Spleen (tissue), 11 donors: ENCODE measurements around the gene MMP23B. TPM values are rescaled to one million over a fixed set of nuclear protein-coding genes. Genes with fewer than 3 reads are reported as not detected.

Source experiments
- DNase-seq: peaks from one replicate; pipeline ENCODE4 v3.0.0-alpha.2; 2020
- H3K27ac ChIP-seq, 8 donors: fragments of 200-600 bp; sonication (generic) in 7 of 8; 1 replicate in 4 of 8; 2 replicates in 4 of 8; pipeline versions ENCODE4 v1.5.0 to v1.8.0; 2016 to 2021; ENCODE audit warnings: inconsistent platforms in 4 of 8, mild to moderate bottlenecking in 4 of 8, moderate library complexity in 1 of 8
- H3K27me3 ChIP-seq, 7 donors: fragments of 200-600 bp; sonication (generic) in 6 of 7; replicated peaks in 1 of 7; 1 replicate in 4 of 7; 2 replicates in 3 of 7; pipeline versions ENCODE4 v1.5.0 to v1.8.0; 2016 to 2021; ENCODE audit warnings: inconsistent platforms in 3 of 7, mild to moderate bottlenecking in 1 of 7
- H3K36me3 ChIP-seq, 6 donors: fragments of 200-600 bp; sonication (generic) in 5 of 6; 1 replicate in 4 of 6; 2 replicates in 2 of 6; pipeline versions ENCODE4 v1.5.0 to v1.8.0; 2016 to 2021; ENCODE audit warnings: inconsistent platforms in 2 of 6
- H3K4me1 ChIP-seq, 6 donors: fragments of 200-600 bp; sonication (generic) in 5 of 6; 1 replicate in 3 of 6; 2 replicates in 3 of 6; pipeline versions ENCODE4 v1.5.0 to v1.8.0; 2016 to 2021; ENCODE audit warnings: inconsistent platforms in 3 of 6
- H3K4me3 ChIP-seq, 8 donors: fragments of 200-600 bp; sonication (generic) in 7 of 8; 1 replicate in 4 of 8; 2 replicates in 4 of 8; pipeline versions ENCODE4 v1.5.0 to v1.8.0; 2016 to 2021; ENCODE audit warnings: inconsistent platforms in 4 of 8, mild to moderate bottlenecking in 4 of 8, moderate library complexity in 2 of 8
- H3K9me3 ChIP-seq, 8 donors: fragments of 200-600 bp; sonication (generic) in 7 of 8; 1 replicate in 4 of 8; 2 replicates in 4 of 8; pipeline versions ENCODE4 v1.5.0 to v1.8.0; 2016 to 2021; ENCODE audit warnings: inconsistent platforms in 4 of 8
- POLR2A ChIP-seq, 3 donors: fragments of 450-650 bp; IDR thresholded peaks; one replicate each; pipeline ENCODE4 v1.5.1; 2017; ENCODE audit warnings: antibody characterized with exemption in 3 of 3, mild to moderate bottlenecking in 1 of 3
- POLR2AphosphoS5 ChIP-seq, 3 donors: sonication (generic); formaldehyde crosslinking; IDR thresholded peaks; one replicate each; pipeline ENCODE4 v1.5.1; 2017; ENCODE audit warnings: antibody characterized with exemption in 3 of 3
- whole genome bisulfite sequencing, 5 donors: extraction: QIAGEN DNeasy Blood & Tissue Kit in 3 of 5; methylation state at CpG; one replicate each; pipeline versions ENCODE4 v1.1.5 to v1.1.7; 2013 to 2018; 5-methylcytosine and 5-hydroxymethylcytosine counted together
- intact Hi-C: fragments of 100-400 bp; cut with DNase I; formaldehyde crosslinking; loops from one replicate; pipeline ENCODE4 v1.15.0; 2023; ENCODE audit warnings: low total_unique reads
- polyA plus RNA-seq, 3 donors: library from polyadenylated mRNA; stranded (reverse); fragments of 200-250 nt; gene quantifications; one replicate each; pipeline ENCODE4 v1.2.1, GENCODE V29; 2013
- total RNA-seq, 7 donors: library from RNA; depleted of rRNA in 3 of 7; stranded (reverse); fragments of >200 nt in 3 of 7; fragmentation: NEBNext Ultra II Directional in 4 of 7; extraction: Animal tissue kit (Norgen Biotek cat#: 25700) in 4 of 7; gene quantifications; one replicate each; pipeline versions ENCODE4 v1.1.0 to v1.2.1, GENCODE V29; 2016 to 2021
- donor health status: healthy with polysubstance abuse.
- donor health status: DM: no; HTN: no; CAD: no; lungs with moderate emphysema.
- donor health status: DM: no; HTN: no; CAD: no.
- donor health status: Bipolar disorder and iron deficiency.
- donor health status: healthy.
- donor health status: DM: no; HTN: no; CAD: no.
- donor health status: DM: yes; HTN: yes; CAD: no.

Gene MMP23B
- total and polyA plus RNA-seq, 10 donors: 1.4 to 9.3 (median 5.9) TPM

DNA sequence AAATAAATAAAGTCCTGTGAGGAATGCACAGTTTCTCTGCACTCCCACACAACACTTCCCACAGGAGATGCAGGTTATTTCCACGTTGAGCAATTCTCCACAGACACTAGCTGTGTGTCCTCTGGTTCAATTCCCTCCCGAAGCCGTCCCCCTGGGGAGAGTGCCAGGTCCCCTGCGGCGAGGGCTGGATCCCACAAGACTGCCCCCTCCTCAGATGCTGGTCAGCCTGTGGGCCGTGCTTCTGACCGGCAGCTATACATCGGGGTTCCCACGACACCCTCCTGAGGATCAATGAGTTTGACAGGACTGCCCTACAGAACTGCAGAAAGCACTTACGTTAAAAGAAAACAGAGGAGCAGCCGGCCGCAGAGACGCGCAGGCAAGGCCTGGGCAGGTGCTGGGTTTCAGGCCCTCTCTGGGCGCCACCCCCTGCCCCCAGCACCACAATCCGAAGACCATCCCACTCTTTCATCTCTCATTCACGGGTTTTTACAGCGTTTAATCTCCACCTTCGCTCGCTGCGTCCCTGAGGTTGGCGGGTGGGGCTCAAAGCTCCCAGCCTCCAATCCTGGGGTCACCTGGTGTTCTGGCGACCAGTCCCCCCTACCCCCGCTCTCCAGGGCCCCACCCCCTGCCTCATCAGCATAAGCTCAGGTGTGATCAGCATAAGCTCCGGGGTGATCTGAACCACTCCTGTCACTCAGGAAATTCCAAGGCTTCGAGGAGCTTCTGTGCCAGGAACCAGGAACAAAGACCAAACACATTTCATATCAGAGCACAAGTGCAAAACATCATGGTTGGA is 51.3 kb downstream of the MMP23B start:
- H3K4me1 ChIP-seq: peaks cover 5 to 83% (median 44%) of the 10 kb centered on the region in 6 donors
- peaks cover 0 to 48% (median 2%) of the 10 kb centered on the region in 6 donors for H3K36me3 ChIP-seq
- intact Hi-C loops: no loop called here
- no peaks in the 10 kb centered on the region for H3K27me3 ChIP-seq
- DNase-seq: peak; percentile 53
- WGBS, 5 donors: 82 to 92% (median 89%) methylated on average over 26 of the region's 26 CpGs
- no peak overlapping the region for H3K4me3 ChIP-seq
- H3K9me3 ChIP-seq: no peaks in the 10 kb centered on the region
- TF ChIP-seq POLR2A (IDR thresholded peaks at IDR 0.05) (no peak), POLR2AphosphoS5 (IDR thresholded peaks at IDR 0.05) (peak in 1 of 3 donors; percentile 34)
- H3K27ac ChIP-seq: peak overlapping the region in 1 of 8 donors; percentile 36

Other genes with a start within 250 kb of the MMP23B start
- 100 to 1,000 TPM; 167 to 299 (median 208) TPM for gene CCNL2, start 232.8 kb upstream of the MMP23B start, total RNA-seq
- gene CCNL2, start 232.8 kb upstream of the MMP23B start, polyA plus RNA-seq: 100 to 1,000 TPM; 111 to 230 (median 199) TPM
- 100 to 1,000 TPM in 3 of 7 donors, 10 to 100 TPM in 4; 67.4 to 144 (median 91.3) TPM for gene MRPL20, start 224.9 kb upstream of the MMP23B start, total RNA-seq
- gene MRPL20, start 224.9 kb upstream of the MMP23B start, polyA plus RNA-seq: 100 to 1,000 TPM; 101 to 168 (median 122) TPM
- gene ANKRD65, start 210.9 kb upstream of the MMP23B start, total RNA-seq: 1 to 10 TPM in 5 of 7 donors, under 1 TPM in 2; 0.43 to 2.7 (median 1.2) TPM
- 1 to 10 TPM; 2.3 to 4.3 (median 3.0) TPM for gene ANKRD65, start 210.9 kb upstream of the MMP23B start, polyA plus RNA-seq
- 10 to 100 TPM in 6 of 7 donors, 1 to 10 TPM in 1; 3.9 to 18.0 (median 13.1) TPM for gene VWA1, start 196.5 kb upstream of the MMP23B start, total RNA-seq
- 10 to 100 TPM in 2 of 3 donors, 1 to 10 TPM in 1; 4.1 to 12.7 (median 11.0) TPM for gene VWA1, start 196.5 kb upstream of the MMP23B start, polyA plus RNA-seq
- gene ATAD3C, start 182.5 kb upstream of the MMP23B start, total RNA-seq: 1 to 10 TPM in 2 of 7 donors, under 1 TPM in 3, not detected in 2; 0.25 to 3.9 (median 0.57) TPM
- gene ATAD3C, start 182.5 kb upstream of the MMP23B start, polyA plus RNA-seq: under 1 TPM; 0.55 to 0.85 (median 0.83) TPM
- gene ATAD3B, start 160.4 kb upstream of the MMP23B start, total RNA-seq: 10 to 100 TPM; 11.5 to 39.8 (median 23.7) TPM
- gene ATAD3B, start 160.4 kb upstream of the MMP23B start, polyA plus RNA-seq: 10 to 100 TPM; 21.7 to 62.3 (median 45.8) TPM
- 10 to 100 TPM; 11.3 to 25.7 (median 17.8) TPM for gene ATAD3A, start 120.0 kb upstream of the MMP23B start, total RNA-seq
- gene ATAD3A, start 120.0 kb upstream of the MMP23B start, polyA plus RNA-seq: 10 to 100 TPM; 13.4 to 29.0 (median 14.3) TPM
- 1 to 10 TPM in 6 of 7 donors, not detected in 1; 2.3 to 5.3 (median 2.7) TPM for gene TMEM240, start 91.5 kb upstream of the MMP23B start, total RNA-seq
- 1 to 10 TPM in 2 of 3 donors, under 1 TPM in 1; 0.39 to 2.2 (median 1.5) TPM for gene TMEM240, start 91.5 kb upstream of the MMP23B start, polyA plus RNA-seq
- gene SSU72, start 57.3 kb upstream of the MMP23B start, total RNA-seq: 100 to 1,000 TPM in 5 of 7 donors, 10 to 100 TPM in 2; 86.7 to 168 (median 111) TPM
- gene SSU72, start 57.3 kb upstream of the MMP23B start, polyA plus RNA-seq: 100 to 1,000 TPM in 1 of 3 donors, 10 to 100 TPM in 2; 89.2 to 121 (median 90.4) TPM
- gene FNDC10, start 32.0 kb upstream of the MMP23B start, total RNA-seq: 1 to 10 TPM; 2.2 to 8.8 (median 5.6) TPM
- 1 to 10 TPM; 2.2 to 4.4 (median 3.4) TPM for gene FNDC10, start 32.0 kb upstream of the MMP23B start, polyA plus RNA-seq
- 10 to 100 TPM; 46.2 to 76.5 (median 72.0) TPM for gene MIB2, start 16.7 kb upstream of the MMP23B start, total RNA-seq
- gene MIB2, start 16.7 kb upstream of the MMP23B start, polyA plus RNA-seq: 100 to 1,000 TPM in 1 of 3 donors, 10 to 100 TPM in 2; 49.6 to 165 (median 74.1) TPM
- 10 to 100 TPM; 19.4 to 34.1 (median 27.9) TPM for gene CDK11B, start 26.8 kb downstream of the MMP23B start, total RNA-seq
- gene CDK11B, start 26.8 kb downstream of the MMP23B start, polyA plus RNA-seq: 10 to 100 TPM; 20.0 to 38.2 (median 31.2) TPM
- 100 to 1,000 TPM in 1 of 7 donors, 10 to 100 TPM in 6; 48.3 to 105 (median 63.1) TPM for gene SLC35E2B, start 60.6 kb downstream of the MMP23B start, total RNA-seq
- 10 to 100 TPM; 18.3 to 26.7 (median 21.9) TPM for gene SLC35E2B, start 60.6 kb downstream of the MMP23B start, polyA plus RNA-seq
- gene CDK11A, start 92.2 kb downstream of the MMP23B start, total RNA-seq: 100 to 1,000 TPM in 1 of 7 donors, 10 to 100 TPM in 6; 54.2 to 101 (median 77.1) TPM
- 100 to 1,000 TPM in 1 of 3 donors, 10 to 100 TPM in 2; 29.3 to 123 (median 70.1) TPM for gene CDK11A, start 92.2 kb downstream of the MMP23B start, polyA plus RNA-seq
- gene NADK, start 146.3 kb downstream of the MMP23B start, total RNA-seq: 100 to 1,000 TPM; 155 to 271 (median 207) TPM
- 100 to 1,000 TPM in 1 of 3 donors, 10 to 100 TPM in 2; 62.6 to 155 (median 83.8) TPM for gene NADK, start 146.3 kb downstream of the MMP23B start, polyA plus RNA-seq